Measurements from ENCODE around the gene AOC2.

- TF ChIP-seq CTCF (IDR thresholded peaks at IDR 0.05) (no peak), POLR2AphosphoS5 (IDR thresholded peaks at IDR 0.05; ENCODE audit: insufficient read depth in 1 of 2, low read depth in 1 of 2) (no peak), POLR2A (IDR thresholded peaks at IDR 0.05) (no peak)
Observed at GRCh38 chr17:42817866-42818265, 26.5 kb upstream of the AOC2 start.

Data from vagina (tissue), 2 donors.